Trophoblast cell (in vitro differentiated cells and primary cell): ENCODE results near the gene AFAP1L2.

ENCODE experiments used
- DNase-seq, 2 donors: peaks; one replicate each; pipeline ENCODE4 v3.0.0-alpha.2; 2016
- H2AFZ ChIP-seq: 2 replicates; pipeline ENCODE4 v1.6.1; 2013; ENCODE audit warnings: low read length, moderate library complexity, mild to moderate bottlenecking; ENCODE audit not compliant: insufficient read depth, poor library complexity
- H2AK5ac ChIP-seq: 2 replicates; pipeline ENCODE4 v1.6.1; 2013; ENCODE audit warnings: mild to moderate bottlenecking, low read length
- H2BK120ac ChIP-seq: 2 replicates; pipeline ENCODE4 v1.6.1; 2013; ENCODE audit warnings: low read length, mild to moderate bottlenecking, moderate library complexity; ENCODE audit not compliant: insufficient read depth, poor library complexity
- H2BK12ac ChIP-seq: 2 replicates; pipeline ENCODE4 v1.6.1; 2013; ENCODE audit warnings: mild to moderate bottlenecking, low read length, moderate library complexity
- H2BK5ac ChIP-seq: 2 replicates; pipeline ENCODE4 v1.6.1; 2013; ENCODE audit warnings: low read length, low read depth, moderate library complexity, mild to moderate bottlenecking; ENCODE audit not compliant: poor library complexity
- H3K14ac ChIP-seq: 2 replicates; pipeline ENCODE4 v1.6.1; 2013; ENCODE audit warnings: mild to moderate bottlenecking, low read length
- H3K18ac ChIP-seq: 2 replicates; pipeline ENCODE4 v1.6.1; 2013; ENCODE audit warnings: mild to moderate bottlenecking, low read length
- H3K23ac ChIP-seq: 2 replicates; pipeline ENCODE4 v1.6.1; 2013; ENCODE audit warnings: low read length
- H3K27ac ChIP-seq: 2 replicates; pipeline ENCODE4 v1.5.1; 2013; ENCODE audit warnings: low read depth, mild to moderate bottlenecking, inconsistent platforms, low read length, moderate library complexity
- H3K27me3 ChIP-seq: 2 replicates; pipeline ENCODE4 v1.6.1; 2013; ENCODE audit warnings: inconsistent platforms, mild to moderate bottlenecking, low read length, moderate library complexity; ENCODE audit not compliant: insufficient read depth
- H3K36me3 ChIP-seq, 2 experiments: 1 replicate in 1 of 2; 2 replicates in 1 of 2; pipeline ENCODE4 v1.6.1; 2013; ENCODE audit warnings: low read length in 2 of 2, mild to moderate bottlenecking in 2 of 2, moderate library complexity in 1 of 2; ENCODE audit not compliant: insufficient read depth in 2 of 2, control insufficient read depth in 1 of 2
- H3K4ac ChIP-seq: 2 replicates; pipeline ENCODE4 v1.6.1; 2013; ENCODE audit warnings: low read depth, mild to moderate bottlenecking, low read length, moderate library complexity
- H3K4me1 ChIP-seq, 2 experiments: 1 replicate in 1 of 2; 2 replicates in 1 of 2; pipeline ENCODE4 v1.6.1; 2013; ENCODE audit warnings: low read length in 2 of 2, mild to moderate bottlenecking in 2 of 2, moderate library complexity in 1 of 2; ENCODE audit not compliant: insufficient read depth in 2 of 2, control insufficient read depth in 1 of 2
- H3K4me2 ChIP-seq: 2 replicates; pipeline ENCODE4 v1.6.1; 2013; ENCODE audit warnings: inconsistent platforms, mild to moderate bottlenecking, low read length, moderate library complexity
- H3K4me3 ChIP-seq: 2 replicates; pipeline ENCODE4 v1.5.1; 2013; ENCODE audit warnings: mild to moderate bottlenecking, low read depth, low read length, inconsistent platforms
- H3K79me1 ChIP-seq: one replicate; pipeline ENCODE4 v1.6.1; 2013; ENCODE audit warnings: low read length
- H3K79me2 ChIP-seq: 2 replicates; pipeline ENCODE4 v1.6.1; 2013; ENCODE audit warnings: low read length, mild to moderate bottlenecking; ENCODE audit not compliant: control insufficient read depth, insufficient read depth, poor library complexity
- H3K9ac ChIP-seq: 2 replicates; pipeline ENCODE4 v1.6.1; 2013; ENCODE audit warnings: mild to moderate bottlenecking, low read length
- H3K9me3 ChIP-seq: 2 replicates; pipeline ENCODE4 v1.6.1; 2013; ENCODE audit warnings: low read depth, mild to moderate bottlenecking, control low read depth, inconsistent platforms, low read length; ENCODE audit not compliant: insufficient read depth
- H4K12ac ChIP-seq: 2 replicates; pipeline ENCODE4 v1.6.1; 2013; ENCODE audit warnings: low read depth, mild to moderate bottlenecking, low read length, moderate library complexity
- H4K8ac ChIP-seq: 2 replicates; pipeline ENCODE4 v1.6.1; 2013; ENCODE audit warnings: low read depth, mild to moderate bottlenecking, low read length, moderate library complexity
- H4K91ac ChIP-seq: one replicate; pipeline ENCODE4 v1.6.1; 2013; ENCODE audit warnings: low read depth, mild to moderate bottlenecking, low read length, moderate library complexity
- WGBS: extraction: QIAGEN DNeasy Blood & Tissue Kit; methylation state at CpG from one replicate; pipeline ENCODE4 v1.1.7; 2013; ENCODE audit warnings: missing lambda C conversion rate; ENCODE audit not compliant: insufficient read length, insufficient coverage; ENCODE audit errors: extremely low coverage; 5-methylcytosine and 5-hydroxymethylcytosine counted together

AFAP1L2 gene

GRCh38 chr10:114294549-114294948, 109.8 kb downstream of the AFAP1L2 start:
- Histone ChIP-seq H2BK12ac (no peak overlapping the region), H2AFZ (no peak overlapping the region), H3K79me1 (no peaks in the 10 kb centered on the region), H3K27ac (no peak overlapping the region), H4K8ac (no peak overlapping the region), H3K36me3 (peaks cover 37 to 54% of the 10 kb centered on the region in 2 experiments), H4K91ac (no peak overlapping the region), H3K4me3 (no peak overlapping the region), H3K14ac (no peak overlapping the region), H3K4me1 (no peaks in the 10 kb centered on the region), H3K9me3 (peaks cover 10% of the 10 kb centered on the region), H3K4ac (no peak overlapping the region), H3K4me2 (no peak overlapping the region), H3K23ac (no peak overlapping the region), H3K9ac (no peak overlapping the region), H4K12ac (no peak overlapping the region), H2BK5ac (no peak overlapping the region), H2BK120ac (no peak overlapping the region), H3K18ac (no peak overlapping the region), H3K79me2 (no peaks in the 10 kb centered on the region), H3K27me3 (no peaks in the 10 kb centered on the region), H2AK5ac (no peak overlapping the region)
- no peak for DNase-seq

GRCh38 chr10:114293075-114293474, 111.2 kb downstream of the AFAP1L2 start:
- WGBS, result no CpG with 5 or more reads among the region's 5 CpGs
- no peak overlapping the region for H3K4me3 ChIP-seq
- peaks cover 0 to 3% of the 10 kb centered on the region in 2 experiments for H3K4me1 ChIP-seq
- no peak overlapping the region for H3K14ac ChIP-seq
- H4K91ac ChIP-seq, result no peak overlapping the region
- H2BK5ac ChIP-seq, result no peak overlapping the region
- H3K23ac ChIP-seq, result no peak overlapping the region
- H3K4ac ChIP-seq, result no peak overlapping the region
- no peak overlapping the region for H2AFZ ChIP-seq
- peaks cover 26 to 44% of the 10 kb centered on the region in 2 experiments for H3K36me3 ChIP-seq
- H4K12ac ChIP-seq, result no peak overlapping the region
- no peak for DNase-seq
- no peak overlapping the region for H3K27ac ChIP-seq
- no peak overlapping the region for H3K18ac ChIP-seq
- no peaks in the 10 kb centered on the region for H3K27me3 ChIP-seq
- no peaks in the 10 kb centered on the region for H3K79me2 ChIP-seq
- no peak overlapping the region for H4K8ac ChIP-seq
- no peak overlapping the region for H2BK12ac ChIP-seq
- H3K9me3 ChIP-seq, result peaks cover 13% of the 10 kb centered on the region
- H2AK5ac ChIP-seq, result no peak overlapping the region
- no peaks in the 10 kb centered on the region for H3K79me1 ChIP-seq
- H2BK120ac ChIP-seq, result no peak overlapping the region
- H3K4me2 ChIP-seq, result no peak overlapping the region
- H3K9ac ChIP-seq, result no peak overlapping the region

GRCh38 chr10:114291516-114291915, 112.8 kb downstream of the AFAP1L2 start:
- Histone ChIP-seq H2BK12ac (no peak overlapping the region), H4K8ac (no peak overlapping the region), H3K9ac (no peak overlapping the region), H3K4ac (no peak overlapping the region), H3K36me3 (peaks cover 14 to 30% of the 10 kb centered on the region in 2 experiments), H3K23ac (no peak overlapping the region), H3K27ac (no peak overlapping the region), H2AFZ (no peak overlapping the region), H3K9me3 (peaks cover 6% of the 10 kb centered on the region), H3K14ac (no peak overlapping the region), H4K91ac (no peak overlapping the region), H4K12ac (no peak overlapping the region), H2BK5ac (no peak overlapping the region), H3K79me1 (no peaks in the 10 kb centered on the region), H3K27me3 (no peaks in the 10 kb centered on the region), H3K4me2 (no peak overlapping the region), H3K4me1 (peaks cover 0 to 3% of the 10 kb centered on the region in 2 experiments), H3K18ac (no peak overlapping the region), H2BK120ac (no peak overlapping the region), H3K4me3 (no peak overlapping the region), H2AK5ac (no peak overlapping the region), H3K79me2 (no peaks in the 10 kb centered on the region)
- WGBS, result no CpG with 5 or more reads among the region's 8 CpGs
- DNase-seq, result no peak

- no peak for DNase-seq
- Histone ChIP-seq H3K14ac (no peak overlapping the region), H3K4me1 (peaks cover 0 to 3% of the 10 kb centered on the region in 2 experiments), H2BK12ac (no peak overlapping the region), H3K9me3 (peaks cover 5% of the 10 kb centered on the region), H3K27me3 (no peaks in the 10 kb centered on the region), H2BK5ac (no peak overlapping the region), H3K9ac (no peak overlapping the region), H2AFZ (no peak overlapping the region), H4K12ac (no peak overlapping the region), H2AK5ac (no peak overlapping the region), H2BK120ac (no peak overlapping the region), H4K91ac (no peak overlapping the region), H3K79me2 (no peaks in the 10 kb centered on the region), H4K8ac (no peak overlapping the region), H3K18ac (no peak overlapping the region), H3K4me2 (no peak overlapping the region), H3K23ac (no peak overlapping the region), H3K27ac (no peak overlapping the region), H3K4ac (no peak overlapping the region), H3K36me3 (peaks cover 13 to 26% of the 10 kb centered on the region in 2 experiments), H3K79me1 (no peaks in the 10 kb centered on the region), H3K4me3 (no peak overlapping the region)
- no CpG with 5 or more reads among the region's 7 CpGs for WGBS
These were observed 113.2 kb downstream of the AFAP1L2 start for GRCh38 chr10:114291076-114291475.
